HG03064 (cell line): ENCODE measurements around the gene SKP1.

ENCODE experiments used
- ATAC-seq: cut with Tn5 transposase; IDR thresholded peaks from one replicate; pipeline ENCODE4 v1.9.1; 2021; ENCODE audit warnings: low read depth; ENCODE audit not compliant: unreplicated experiment

The SKP1 gene

DNA sequence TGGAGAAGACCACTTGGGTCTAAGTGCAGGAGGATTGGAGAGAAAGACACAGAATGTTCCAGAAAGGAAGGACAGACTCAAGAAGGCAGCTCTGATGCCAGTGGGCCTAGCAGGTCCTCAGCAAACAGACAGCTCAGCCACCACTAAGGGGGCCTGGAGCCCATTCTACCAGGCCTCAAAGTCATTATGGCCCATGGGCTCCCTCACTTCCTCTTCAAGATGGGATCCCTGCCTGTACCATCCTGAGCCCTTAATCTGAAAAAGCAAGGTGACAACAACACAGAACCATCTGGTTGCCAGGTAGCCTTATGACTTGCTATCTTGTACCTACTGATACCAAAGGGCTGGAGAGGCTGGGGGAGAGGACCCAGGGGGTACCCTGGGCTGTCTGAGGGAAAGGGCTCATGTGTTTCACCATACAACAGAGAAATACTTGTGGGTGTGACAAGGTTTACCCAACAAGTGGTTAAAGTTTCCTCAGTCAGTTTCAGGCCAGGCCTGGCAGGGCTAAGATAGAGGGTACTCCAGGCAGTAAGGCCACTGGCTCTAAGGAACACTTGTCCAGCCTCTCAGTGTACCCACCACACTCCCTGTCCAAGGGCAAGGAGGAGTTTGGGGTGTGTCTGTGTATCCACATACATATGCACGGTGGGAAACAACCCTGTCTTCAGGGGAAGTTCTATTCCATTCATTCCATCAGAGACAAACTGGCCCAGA lies 31.6 kb downstream of the SKP1 start:
- ATAC-seq = no peak

DNA sequence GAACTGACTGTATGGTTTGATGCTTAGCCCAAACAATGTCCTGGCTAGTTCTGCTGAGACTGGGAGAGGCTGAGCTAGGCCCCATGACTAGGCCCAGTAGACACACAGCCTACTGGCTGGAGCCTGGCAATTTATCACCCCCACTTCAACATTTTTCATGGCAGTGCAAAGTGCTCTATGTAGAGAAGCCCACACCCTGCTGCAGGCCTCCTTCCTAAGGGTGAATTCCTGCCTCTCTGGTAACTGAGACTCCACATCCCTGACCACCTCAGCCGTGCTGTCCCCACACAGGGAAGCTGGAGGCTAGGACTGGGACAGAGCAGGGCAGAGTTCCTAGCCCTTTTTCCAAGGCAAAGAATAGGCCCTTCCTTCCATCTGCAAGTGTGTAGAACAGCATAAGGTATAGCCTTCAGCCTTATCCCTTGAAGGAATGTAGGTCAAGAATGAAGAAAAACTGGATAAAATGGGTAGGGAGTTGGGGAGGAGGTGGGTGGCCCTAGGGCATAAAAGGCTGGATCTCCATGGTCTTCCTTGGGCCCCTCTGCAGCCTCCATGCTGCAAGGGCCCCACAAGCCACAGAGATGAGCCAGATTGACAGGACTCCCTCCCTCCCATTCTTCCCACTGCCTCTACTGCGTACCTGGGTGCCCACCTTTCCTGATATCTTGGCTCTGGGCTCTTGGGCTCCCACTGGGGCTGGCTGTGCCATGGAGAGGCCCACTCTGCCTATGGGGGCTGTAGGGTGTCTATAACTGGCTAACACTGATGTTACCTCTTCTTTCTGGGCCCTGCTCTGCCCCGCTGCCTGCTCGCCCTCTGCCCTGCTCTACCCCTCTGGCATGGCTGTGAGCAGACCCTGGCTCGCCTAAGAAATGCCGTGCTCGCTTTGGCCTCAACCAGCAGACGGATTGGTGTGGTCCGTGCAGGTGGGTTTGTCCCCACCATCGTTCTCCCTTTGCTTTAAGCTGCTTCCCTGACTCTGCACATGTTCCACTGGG lies 32.5 kb downstream of the SKP1 start:
- no peak for ATAC-seq

DNA sequence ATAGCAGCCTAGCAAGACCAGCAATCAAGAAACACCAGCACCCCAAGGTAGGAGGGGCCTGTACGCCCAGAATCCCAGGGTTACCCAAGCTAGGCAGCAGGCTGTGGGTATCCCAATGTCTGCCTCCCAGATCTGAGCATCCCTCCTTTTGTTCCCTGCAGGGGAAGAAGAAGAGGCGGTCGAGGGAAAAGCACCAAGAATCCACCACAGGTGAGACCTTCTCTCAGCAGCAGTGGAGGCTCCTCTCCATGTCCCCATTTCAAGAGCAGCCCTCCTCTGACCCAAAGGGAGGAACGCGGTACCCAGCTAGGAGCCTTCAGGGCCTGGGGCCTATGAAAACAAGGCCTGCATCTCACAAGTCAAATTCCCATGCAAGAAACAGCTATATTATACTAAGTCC lies 33.3 kb downstream of the SKP1 start:
- ATAC-seq = no peak

DNA sequence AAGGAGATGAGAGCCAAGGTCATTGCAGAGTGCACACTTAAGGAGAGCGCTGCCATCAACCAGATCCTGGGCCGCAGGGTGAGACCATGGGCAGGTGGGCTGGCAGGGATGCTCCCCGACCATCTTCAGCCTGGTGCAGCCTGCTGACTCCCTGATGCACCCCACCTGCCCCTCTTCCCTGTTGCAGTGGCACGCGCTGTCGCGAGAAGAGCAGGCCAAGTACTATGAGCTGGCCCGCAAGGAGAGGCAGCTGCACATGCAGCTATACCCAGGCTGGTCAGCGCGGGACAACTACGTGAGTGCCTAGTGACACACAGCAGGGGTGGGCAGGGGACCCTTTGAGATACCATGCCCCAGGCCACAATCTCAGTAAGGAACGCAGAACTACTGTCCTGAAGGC lies 33.9 kb downstream of the SKP1 start:
- no peak for ATAC-seq

DNA sequence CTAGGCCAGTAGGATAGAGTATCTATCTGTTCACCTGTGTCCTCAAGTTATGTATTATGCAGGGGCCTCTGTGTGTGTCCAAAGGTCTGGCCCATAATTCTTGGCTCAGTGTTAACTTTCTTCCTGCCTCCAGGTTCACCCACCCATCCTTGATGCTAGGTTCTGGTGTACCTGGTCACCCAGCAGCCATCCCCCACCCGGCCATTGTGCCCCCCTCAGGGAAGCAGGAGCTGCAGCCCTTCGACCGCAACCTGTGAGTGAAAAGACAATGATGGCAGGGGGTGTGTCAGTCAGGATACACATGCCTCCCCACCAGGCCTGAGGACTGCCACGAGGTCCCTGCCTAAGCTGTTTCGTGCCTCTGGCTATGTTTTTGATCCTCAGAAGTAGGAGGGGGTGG lies 34.7 kb downstream of the SKP1 start:
- ATAC-seq = no peak

DNA sequence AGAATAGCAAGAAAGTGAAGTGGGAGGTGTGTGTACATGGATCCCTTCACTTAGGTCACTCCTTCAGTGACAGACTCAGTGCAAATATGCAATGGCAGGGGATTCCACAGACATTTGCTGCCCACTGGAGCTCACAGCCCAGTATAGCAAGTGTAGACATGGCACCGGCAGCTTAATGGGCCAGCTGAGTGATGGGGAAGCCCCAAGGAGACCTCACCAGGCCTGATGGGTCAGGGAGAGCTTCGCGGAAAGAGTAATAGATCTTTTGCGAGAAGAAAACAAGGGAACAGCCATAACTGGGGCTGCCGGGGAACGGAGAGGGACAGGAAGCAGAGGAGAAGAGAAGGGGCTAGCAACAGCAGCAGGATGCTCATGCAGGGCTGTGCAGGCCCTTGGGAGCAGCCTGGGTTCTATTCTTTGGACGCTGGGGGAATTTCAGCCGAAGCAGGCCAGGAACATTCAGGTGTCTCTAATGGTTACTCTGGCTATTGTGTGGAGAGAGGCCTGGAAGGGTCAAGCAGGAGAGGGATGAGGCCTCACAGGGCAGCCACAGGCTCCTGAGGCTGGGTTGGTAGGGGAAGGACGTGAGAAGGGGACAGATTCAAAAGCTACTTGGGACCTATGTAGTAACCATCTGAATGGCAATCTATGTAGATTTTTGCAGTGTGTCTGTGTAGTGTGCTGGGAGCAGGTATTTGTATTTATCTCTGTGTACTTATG lies 35.3 kb downstream of the SKP1 start:
- no peak for ATAC-seq

DNA sequence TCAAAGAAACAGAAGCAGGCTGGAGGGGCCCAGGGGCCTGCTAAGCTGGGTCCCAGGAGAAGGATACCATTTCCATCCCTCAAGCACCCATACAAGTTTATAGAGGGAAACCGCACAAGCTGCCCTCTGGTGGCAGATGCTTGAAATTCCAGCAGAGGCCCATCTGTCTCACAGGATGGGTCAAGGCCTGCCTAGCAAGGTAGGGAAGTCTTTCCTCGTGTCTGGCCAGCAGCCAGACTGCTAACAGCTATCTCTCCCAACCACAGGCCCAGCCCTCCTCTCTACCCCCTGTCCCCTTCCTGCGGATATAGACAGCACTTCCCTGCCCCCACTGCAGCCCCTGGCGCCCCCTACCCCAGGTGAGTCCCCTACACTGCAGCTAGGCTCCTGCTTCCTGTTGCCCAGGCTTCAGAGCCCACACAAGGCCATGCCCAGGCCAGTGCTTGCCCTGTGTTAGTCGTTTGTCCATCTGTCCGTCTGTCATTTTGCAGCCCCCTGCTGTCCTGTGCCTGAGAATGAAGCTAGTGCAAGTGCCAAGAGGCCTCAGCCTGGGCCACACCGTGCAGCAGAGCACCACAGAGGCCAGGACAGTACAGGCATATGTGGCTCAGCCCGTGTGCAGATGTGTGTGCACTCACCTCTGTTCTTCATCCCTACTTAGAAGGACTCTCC lies 36.1 kb downstream of the SKP1 start:
- no peak for ATAC-seq

DNA sequence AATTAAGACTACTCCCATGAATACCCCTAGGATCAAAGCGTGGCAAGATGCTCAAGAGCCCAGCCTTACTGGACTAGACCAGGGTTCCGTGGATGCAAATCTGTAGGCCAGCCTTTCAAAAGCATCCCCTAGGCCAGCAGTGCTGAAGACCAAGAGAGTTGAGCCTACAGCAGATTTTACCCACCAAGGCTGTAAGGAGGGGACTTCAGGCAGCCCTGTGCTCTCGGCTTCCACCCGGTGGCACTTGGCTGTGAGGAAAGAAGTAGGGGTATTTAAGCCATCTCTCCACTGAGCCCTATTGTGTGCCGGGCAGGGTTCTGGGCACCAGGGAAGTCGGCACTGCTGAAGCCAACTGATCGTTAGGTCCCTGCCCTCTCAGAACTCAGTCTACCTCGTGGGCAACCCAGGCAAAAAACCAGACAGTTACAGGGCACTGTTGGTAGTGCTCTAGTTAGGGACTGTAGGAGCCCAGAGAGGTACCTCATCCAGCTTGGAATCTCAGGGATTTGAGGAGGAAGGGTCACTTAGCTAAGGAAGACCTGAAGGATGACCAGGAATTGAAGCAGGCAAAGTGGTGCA lies 36.8 kb downstream of the SKP1 start:
- no peak for ATAC-seq

DNA sequence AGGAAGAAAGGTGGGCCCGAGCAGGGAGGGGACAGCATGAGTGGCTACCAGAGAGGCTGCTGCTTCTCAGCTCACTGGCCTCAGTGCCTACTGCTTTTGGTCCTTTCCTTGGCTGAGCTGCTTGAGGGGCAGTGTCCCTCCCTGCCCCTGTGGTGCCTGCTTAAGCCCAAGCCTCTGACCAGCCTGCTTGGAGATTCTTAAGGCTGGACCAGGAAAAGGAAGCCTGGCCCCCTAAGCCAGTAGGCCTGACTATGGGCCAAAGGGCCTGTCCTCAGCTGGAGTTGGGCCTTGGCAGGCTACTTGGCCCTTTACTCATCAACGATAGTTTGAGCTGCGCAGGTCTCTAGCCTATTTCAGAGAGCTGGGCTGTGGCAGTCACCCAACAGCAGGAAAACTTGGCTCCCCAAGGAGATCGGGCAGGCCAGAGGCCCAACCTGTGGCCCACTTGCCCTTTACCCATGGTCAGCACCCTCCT lies 37.3 kb downstream of the SKP1 start:
- ATAC-seq = no peak

DNA sequence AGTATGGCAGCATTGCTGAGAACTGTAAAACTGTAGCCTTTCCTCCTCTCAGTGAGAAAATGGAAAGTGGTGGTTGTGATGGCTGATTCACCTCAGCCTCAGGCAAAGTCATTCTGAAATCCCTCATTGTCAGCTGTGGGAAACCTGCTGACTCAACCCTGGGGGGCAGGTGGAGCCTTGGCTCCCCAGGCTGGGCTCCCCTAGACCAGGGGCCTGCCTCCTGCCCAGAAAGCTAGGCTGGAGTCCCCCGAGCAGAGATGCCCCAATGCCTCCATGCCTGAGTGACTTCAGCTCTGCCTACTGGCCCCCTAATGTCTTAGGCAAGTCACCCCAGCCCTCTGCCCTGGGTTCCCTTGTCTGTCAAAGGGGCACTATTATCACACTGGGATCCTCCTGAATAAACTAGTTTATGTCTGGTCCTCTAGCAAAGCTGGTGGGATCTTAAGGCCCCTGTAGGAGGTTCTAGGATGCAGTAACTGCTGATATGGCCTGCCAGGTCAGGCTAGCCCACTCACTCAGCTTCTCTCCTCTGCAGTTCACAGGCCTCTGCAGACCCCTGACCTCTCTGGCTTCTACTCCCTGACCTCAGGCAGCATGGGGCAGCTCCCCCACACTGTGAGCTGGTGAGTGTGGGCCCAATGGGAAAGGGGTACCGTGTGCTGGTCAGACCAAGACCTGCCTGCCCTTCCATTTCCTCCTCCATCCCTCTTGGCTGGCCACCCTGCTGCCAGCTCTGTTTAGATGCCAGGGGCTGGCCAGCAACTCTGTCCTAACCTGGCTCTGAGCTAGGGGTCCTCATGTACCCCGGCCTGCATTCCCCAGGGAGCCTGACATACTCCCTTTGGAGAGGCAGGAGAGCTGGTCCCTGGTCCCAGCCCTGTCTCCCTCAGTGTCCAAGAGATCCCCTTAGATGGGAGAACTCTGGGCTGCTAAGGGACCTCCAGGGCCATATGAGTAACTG lies 38.1 kb downstream of the SKP1 start:
- ATAC-seq = peak; percentile 62

DNA sequence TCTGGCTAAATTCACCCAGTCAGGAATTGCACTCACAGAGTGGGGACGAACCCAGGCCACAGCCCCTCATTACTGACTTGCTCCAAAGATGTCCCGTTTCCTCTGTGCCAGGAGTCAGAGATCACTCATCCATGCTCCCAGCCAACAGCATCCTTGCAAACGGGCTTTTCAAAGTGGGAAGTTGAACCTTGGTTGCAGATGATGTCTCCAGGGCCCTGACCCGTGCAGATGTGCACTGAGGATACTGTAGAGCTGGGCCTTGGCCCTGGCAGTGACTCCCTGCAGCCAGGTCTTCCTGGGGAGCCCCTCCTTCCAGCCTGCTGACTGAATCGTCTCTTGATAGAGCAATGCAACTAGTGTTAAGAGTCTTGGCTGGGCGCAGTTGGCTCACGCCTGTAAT lies 40.0 kb downstream of the SKP1 start:
- ATAC-seq = no peak

DNA sequence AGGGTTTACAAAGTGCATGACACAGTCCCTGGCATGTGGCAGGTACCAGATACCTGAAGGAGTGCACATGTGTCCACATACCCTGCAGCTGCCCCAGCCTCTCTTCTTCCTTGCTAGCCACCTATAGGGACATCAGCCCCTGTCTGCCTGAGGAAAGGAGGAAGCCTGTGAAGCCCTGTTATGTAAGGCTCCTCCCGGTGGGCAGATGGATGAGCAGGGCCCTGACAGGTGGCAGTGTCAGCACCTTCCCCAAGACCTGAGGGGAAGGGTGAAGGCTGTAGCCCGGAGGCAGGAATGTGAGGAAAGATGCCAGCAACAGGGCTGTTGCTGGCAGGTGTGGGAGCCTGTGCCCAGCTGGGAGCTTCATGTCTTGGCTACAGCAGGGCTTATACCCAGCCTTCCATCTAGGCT lies 40.5 kb downstream of the SKP1 start:
- no peak for ATAC-seq

DNA sequence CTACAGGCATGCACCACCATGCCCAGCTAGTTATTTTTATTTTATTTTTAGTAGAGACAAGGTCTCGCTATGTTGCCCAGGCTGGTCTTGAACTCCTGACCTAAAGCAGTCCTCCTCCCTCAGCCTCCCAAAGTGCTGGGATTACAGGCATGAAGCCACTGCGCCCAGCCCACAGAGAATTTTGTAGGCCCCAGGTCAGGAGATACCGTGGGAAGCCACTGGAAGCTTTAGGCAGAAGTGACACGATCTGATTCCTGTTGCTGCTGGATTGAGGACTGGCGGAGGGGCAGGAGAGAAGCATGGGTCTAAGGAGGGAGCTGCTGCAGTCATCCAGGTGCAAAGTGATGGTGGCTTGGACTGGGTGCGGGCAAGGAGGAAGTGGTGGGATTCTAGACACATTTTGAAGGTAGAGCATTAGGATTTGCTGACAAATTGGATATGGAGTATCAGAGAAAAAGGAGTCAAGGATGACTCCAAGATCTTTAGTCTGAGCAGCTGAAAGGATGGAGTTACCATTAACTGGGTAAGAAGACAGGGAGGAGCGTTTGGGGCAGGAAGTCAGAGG lies 41.6 kb downstream of the SKP1 start:
- no peak for ATAC-seq

DNA sequence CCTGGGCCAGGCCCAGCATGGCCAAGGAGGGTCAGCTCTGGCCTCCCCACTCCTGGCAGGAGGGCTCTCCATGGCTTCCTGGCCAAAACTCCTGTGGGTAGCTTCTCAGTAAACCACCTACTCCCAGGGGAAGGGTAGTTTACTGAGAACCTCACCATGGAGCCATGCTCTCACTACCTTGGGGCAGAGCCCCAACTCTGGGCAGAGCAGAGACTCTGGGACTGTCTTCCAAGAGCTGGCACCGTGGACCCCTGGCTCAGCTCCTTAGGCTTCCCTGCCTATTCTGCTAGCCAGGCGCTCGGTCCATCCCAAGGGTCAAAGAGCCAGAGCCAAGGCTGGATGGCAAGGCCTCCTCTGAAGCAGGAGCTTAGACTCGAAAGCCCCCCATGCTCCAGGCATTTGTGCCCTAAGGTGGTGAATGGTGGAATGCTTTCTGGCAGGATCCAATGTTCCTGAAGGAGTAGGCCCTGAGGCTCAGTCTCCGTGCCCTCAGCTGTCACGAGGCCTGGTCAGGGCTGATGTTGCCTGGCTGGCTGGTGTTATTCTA lies 42.7 kb downstream of the SKP1 start:
- ATAC-seq = no peak

DNA sequence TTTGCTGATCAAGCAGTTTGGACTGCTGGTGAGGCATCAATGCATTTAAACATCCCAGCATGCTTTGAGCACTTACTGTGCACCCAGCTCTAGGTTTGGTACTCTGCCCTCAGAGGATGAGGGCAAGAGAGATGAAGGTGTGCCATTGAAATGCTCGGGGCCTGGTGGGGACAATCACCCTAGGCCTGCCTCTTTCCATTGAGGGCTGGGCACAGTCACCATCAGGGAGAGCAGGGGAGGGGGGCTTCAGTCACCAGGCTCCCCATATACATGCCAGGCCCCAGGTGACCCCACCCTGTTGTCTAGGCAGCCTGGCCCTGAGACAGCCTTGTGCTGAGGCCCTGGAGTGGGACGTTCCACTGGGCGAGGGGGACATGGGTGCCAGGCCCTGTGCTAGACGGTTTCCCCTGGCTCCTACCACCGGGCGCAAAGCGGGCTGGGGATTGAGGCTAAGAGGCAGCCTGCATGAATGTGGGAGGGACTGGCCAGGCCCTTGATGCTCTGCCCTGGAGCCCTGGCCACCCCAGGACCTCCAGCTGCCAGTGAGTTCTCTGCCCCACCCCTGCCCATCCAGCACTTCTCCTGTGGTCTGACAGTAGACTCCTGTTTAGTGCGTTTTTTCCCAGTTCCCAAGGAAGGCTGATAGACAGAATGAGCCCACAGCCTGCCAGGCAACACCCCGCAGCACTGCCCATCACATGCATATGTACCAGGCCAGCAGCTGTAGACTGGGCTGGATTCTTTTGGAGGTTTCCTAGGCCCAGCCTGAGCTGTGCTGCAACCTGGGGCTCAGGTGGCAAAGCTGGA lies 43.4 kb downstream of the SKP1 start:
- ATAC-seq = no peak

DNA sequence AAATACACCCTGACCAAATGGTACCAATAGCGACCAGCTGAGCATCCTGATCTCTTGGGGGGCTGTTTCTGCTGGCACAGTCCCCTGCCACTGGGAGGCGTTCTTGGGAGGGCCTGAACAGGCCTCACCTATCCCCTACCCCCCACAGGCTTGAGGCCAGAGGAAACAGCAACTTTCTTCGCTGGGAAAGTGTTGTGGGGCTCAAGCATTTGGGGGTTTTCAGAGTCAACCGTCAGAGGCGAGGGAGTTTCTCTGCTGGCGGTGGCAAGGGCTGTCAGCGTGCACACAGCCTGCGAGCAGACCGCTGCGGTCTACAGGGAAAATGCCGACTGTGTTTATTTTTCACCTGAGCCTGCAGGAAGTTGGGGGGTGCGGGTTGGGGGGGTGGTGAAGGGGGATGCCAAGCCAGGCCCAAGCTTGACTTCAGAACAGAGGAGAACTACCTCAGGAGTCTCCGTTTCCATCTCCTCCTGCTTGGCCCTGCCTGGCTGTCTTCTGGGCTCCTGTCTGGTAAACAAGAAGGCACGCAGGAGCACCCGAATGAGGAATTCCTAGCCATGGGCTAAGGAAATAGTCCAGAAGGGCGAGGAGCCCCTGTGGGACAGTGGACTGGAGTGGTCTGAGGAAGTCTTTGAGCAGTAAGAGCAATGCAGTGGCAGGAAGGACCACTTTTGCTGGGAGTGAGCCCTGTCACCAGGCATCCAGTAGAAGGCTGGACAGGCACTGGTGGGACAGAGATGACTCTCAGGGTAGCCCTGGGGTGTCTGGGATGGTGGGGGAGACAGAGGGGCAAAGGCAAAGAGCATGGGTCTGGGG lies 44.2 kb downstream of the SKP1 start:
- ATAC-seq = peak; percentile 45
